HepG2 (cell line): ENCODE data around the gene RAB2B. TPM values are rescaled to one million over a fixed set of nuclear protein-coding genes. Genes with fewer than 3 reads are reported as not detected.

ENCODE experiments used
- BCL3 ChIP-seq: sonication (generic); formaldehyde crosslinking; IDR thresholded peaks from 2 replicates; pipeline ENCODE4 v1.5.1; 2020; ENCODE audit warnings: mild to moderate bottlenecking, missing genetic modification reagents, moderate library complexity
- GPBP1L1 ChIP-seq: sonication (generic); formaldehyde crosslinking; IDR thresholded peaks from 2 replicates; pipeline ENCODE4 v1.5.0; 2020; ENCODE audit warnings: mild to moderate bottlenecking, missing genetic modification reagents
- RARA ChIP-seq: IDR thresholded peaks from 2 replicates; pipeline ENCODE4 v1.6.1; 2016; ENCODE audit warnings: missing genetic modification reagents, missing compliant biosample characterization
- RERE ChIP-seq: IDR thresholded peaks from 2 replicates; pipeline ENCODE4 v1.6.1; 2016; ENCODE audit warnings: low read depth, missing genetic modification reagents, missing compliant biosample characterization
- SMARCE1 ChIP-seq: fragments of 450-650 bp; IDR thresholded peaks from 2 replicates; pipeline ENCODE4 v1.6.1; 2017; ENCODE audit warnings: borderline replicate concordance
- SNAPC5 ChIP-seq: sonication (generic); formaldehyde crosslinking; IDR thresholded peaks from 2 replicates; pipeline ENCODE4 v1.8.1; 2023; ENCODE audit warnings: mild to moderate bottlenecking, missing genetic modification reagents, borderline replicate concordance
- ZMYM3 ChIP-seq: sonication (generic); formaldehyde crosslinking; IDR thresholded peaks from 2 replicates; pipeline ENCODE4 v1.5.1; 2020; ENCODE audit warnings: mild to moderate bottlenecking, missing genetic modification reagents
- ZNF12 ChIP-seq: sonication (generic); formaldehyde crosslinking; IDR thresholded peaks from 2 replicates; pipeline ENCODE4 v1.5.0; 2020; ENCODE audit warnings: missing genetic modification reagents
- ZNF160 ChIP-seq: sonication (generic); formaldehyde crosslinking; IDR thresholded peaks from 2 replicates; pipeline ENCODE4 v1.8.0; 2022; ENCODE audit warnings: mild to moderate bottlenecking, inconsistent platforms, missing genetic modification reagents
- ZNF180 ChIP-seq: sonication (generic); formaldehyde crosslinking; IDR thresholded peaks from 2 replicates; pipeline ENCODE4 v1.4.0; 2020; ENCODE audit warnings: low read depth, missing genetic modification reagents, borderline replicate concordance
- ZNF503 ChIP-seq: sonication (generic); formaldehyde crosslinking; IDR thresholded peaks from 2 replicates; pipeline ENCODE4 v1.4.0; 2020; ENCODE audit warnings: missing genetic modification reagents
- ZNF737 ChIP-seq: sonication (generic); formaldehyde crosslinking; IDR thresholded peaks from 2 replicates; pipeline ENCODE4 v1.5.0; 2020; ENCODE audit warnings: missing genetic modification reagents, mild to moderate bottlenecking, borderline replicate concordance
- ZNF772 ChIP-seq: sonication (generic); formaldehyde crosslinking; IDR thresholded peaks from 2 replicates; pipeline ENCODE4 v1.5.0; 2020; ENCODE audit warnings: mild to moderate bottlenecking, missing genetic modification reagents
- ZSCAN20 ChIP-seq: sonication (generic); formaldehyde crosslinking; IDR thresholded peaks from 2 replicates; pipeline ENCODE4 v1.4.0; 2020; ENCODE audit warnings: missing genetic modification reagents, mild to moderate bottlenecking, borderline replicate concordance
- polyA plus RNA-seq, 8 experiments: library from polyadenylated mRNA; depleted of rRNA in 3 of 8; stranded (reverse) in 7 of 8; unstranded in 1 of 8; fragments of >200 nt; fragmentation: Illumina TruSeq in 4 of 8; extraction: Trizol in 4 of 8; gene quantifications; 2 replicates each; pipeline versions ENCODE4 v1.2.1 to v1.2.3, GENCODE V29; 2011 to 2016; ENCODE audit warnings: low read depth in 4 of 8, missing spikeins in 1 of 8, mixed read lengths in 1 of 8; ENCODE audit not compliant: insufficient read depth in 1 of 8
- total RNA-seq, 5 experiments: library from RNA; depleted of rRNA; stranded (reverse); fragments of >200 nt; fragmentation: Illumina TruSeq; extraction: Trizol; gene quantifications; 2 replicates each; pipeline ENCODE4 v1.2.3, GENCODE V29; 2016; ENCODE audit warnings: low read depth in 1 of 5

RAB2B gene
- total and polyA plus RNA-seq, 2 of the 13 experiments (the other 11 are each of a cell fraction or from before 2014, with no cell fraction given), result 36.0 to 60.6 TPM

GRCh38 chr14:21476925-21477681, at the start of gene RAB2B, which contains the start of gene TOX4 (continued):
- no peak for TF ChIP-seq ZSCAN20
- no peak for TF ChIP-seq SNAPC5 (CRISPR knock-in tag)
- peak; percentile 76 for TF ChIP-seq ZNF503 (CRISPR knock-in tag)
- peak; percentile 61 for TF ChIP-seq ZNF160 (CRISPR knock-in tag)
- TF ChIP-seq ZMYM3, result peak; percentile 71; the same call in 1 of the 2 replicates
- TF ChIP-seq ZNF180 (CRISPR knock-in tag), result 0 out of 2 replicates have a peak, but pooled peaks have one; percentile 36
- peak; percentile 94 for TF ChIP-seq BCL3 (CRISPR knock-in tag)
- TF ChIP-seq RERE (CRISPR knock-in tag), result no peak
- 0 out of 2 replicates have a peak, but pooled peaks have one; percentile 42 for TF ChIP-seq ZNF12 (CRISPR knock-in tag)
- TF ChIP-seq GPBP1L1, result no peak
- no peak for TF ChIP-seq SMARCE1
- TF ChIP-seq RARA (CRISPR knock-in tag), result peak; percentile 47
- TF ChIP-seq ZNF737 (CRISPR knock-in tag), result no peak
- TF ChIP-seq ZNF772, result peak; percentile 41; the same call in 1 of the 2 replicates
